Astrocyte (in vitro differentiated cells and primary cell): ENCODE results near the gene RICTOR. TPM values are rescaled to one million over a fixed set of nuclear protein-coding genes. Genes with fewer than 3 reads are reported as not detected.

Source experiments
- DNase-seq: peaks from one replicate; pipeline ENCODE4 v3.0.0-alpha.2; 2010; ENCODE audit warnings: low read depth
- FAIRE-seq: peaks from 2 replicates; lab custom pipeline; 2011; peaks lifted over from hg19 to GRCh38; lab: Jason Lieb, UNC
- H2AFZ ChIP-seq: 2 replicates; pipeline ENCODE4 v1.6.0; 2012; ENCODE audit warnings: low read depth, low read length, inconsistent platforms
- H3K27ac ChIP-seq: 2 replicates; pipeline ENCODE4 v1.5.1; 2011; ENCODE audit warnings: low read depth, low read length, inconsistent platforms
- H3K27me3 ChIP-seq: 2 replicates; pipeline ENCODE4 v1.6.0; 2011; ENCODE audit warnings: low read length, inconsistent platforms; ENCODE audit not compliant: insufficient read depth
- H3K36me3 ChIP-seq: 2 replicates; pipeline ENCODE4 v1.5.1; 2011; ENCODE audit warnings: low read length, inconsistent platforms; ENCODE audit not compliant: insufficient read depth
- H3K4me1 ChIP-seq: 2 replicates; pipeline ENCODE4 v1.5.1; 2011; ENCODE audit warnings: low read length, inconsistent platforms; ENCODE audit not compliant: insufficient read depth
- H3K4me2 ChIP-seq: 2 replicates; pipeline ENCODE4 v1.6.0; 2012; ENCODE audit warnings: low read length, inconsistent platforms
- H3K4me3 ChIP-seq: 2 replicates; pipeline ENCODE4 v1.5.1; 2011; ENCODE audit warnings: low read depth, mild to moderate bottlenecking, low read length, inconsistent platforms; ENCODE audit not compliant: insufficient read depth
- H3K79me2 ChIP-seq: 2 replicates; pipeline ENCODE4 v1.6.0; 2012; ENCODE audit warnings: mild to moderate bottlenecking, low read length, inconsistent platforms; ENCODE audit not compliant: insufficient read depth
- H3K9ac ChIP-seq: 2 replicates; pipeline ENCODE4 v1.6.0; 2012; ENCODE audit warnings: mild to moderate bottlenecking, low read length, inconsistent platforms
- H3K9me3 ChIP-seq: 2 replicates; pipeline ENCODE4 v1.5.1; 2012; ENCODE audit warnings: low read depth, mild to moderate bottlenecking, low read length, inconsistent platforms; ENCODE audit not compliant: insufficient read depth
- H4K20me1 ChIP-seq: 2 replicates; pipeline ENCODE4 v1.6.0; 2012; ENCODE audit warnings: low read length, inconsistent platforms; ENCODE audit not compliant: insufficient read depth
- H3K27ac Mint-ChIP-seq: one replicate; pipeline ENCODE4 v1.8.0; 2021; ENCODE audit warnings: mild to moderate bottlenecking, mixed read lengths; ENCODE audit not compliant: unreplicated experiment
- H3K27me3 Mint-ChIP-seq: one replicate; pipeline ENCODE4 v1.8.0; 2021; ENCODE audit warnings: low read depth, mixed read lengths; ENCODE audit not compliant: unreplicated experiment
- H3K36me3 Mint-ChIP-seq: one replicate; pipeline ENCODE4 v1.8.0; 2021; ENCODE audit warnings: low read depth, mixed read lengths; ENCODE audit not compliant: unreplicated experiment
- H3K4me1 Mint-ChIP-seq: one replicate; pipeline ENCODE4 v1.8.0; 2021; ENCODE audit warnings: low read depth, mixed read lengths; ENCODE audit not compliant: unreplicated experiment
- H3K4me3 Mint-ChIP-seq: one replicate; pipeline ENCODE4 v1.8.0; 2021; ENCODE audit warnings: mild to moderate bottlenecking, moderate library complexity, mixed read lengths; ENCODE audit not compliant: unreplicated experiment
- H3K9me3 Mint-ChIP-seq: one replicate; pipeline ENCODE4 v1.8.0; 2021; ENCODE audit warnings: mild to moderate bottlenecking, mixed read lengths; ENCODE audit not compliant: unreplicated experiment
- CTCF ChIP-seq: IDR thresholded peaks from 2 replicates; pipeline ENCODE4 v1.5.1; 2011; ENCODE audit warnings: low read depth, mild to moderate bottlenecking, inconsistent platforms, low read length, moderate library complexity; ENCODE audit not compliant: insufficient read depth
- EZH2 ChIP-seq: IDR thresholded peaks from 2 replicates; pipeline ENCODE4 v1.6.1; 2012; ENCODE audit warnings: mild to moderate bottlenecking, low read length, inconsistent platforms; ENCODE audit not compliant: insufficient read depth
- total RNA-seq: library from RNA; stranded (reverse); gene quantifications from 2 replicates; pipeline ENCODE4 v1.2.1, GENCODE V29; 2021

Gene RICTOR
- total RNA-seq, 1 donor from 2014 or later, result 43.2 TPM

GRCh38 chr5:39016587-39017275 is 57.5 kb downstream of the RICTOR start:
- Mint-ChIP-seq H3K36me3 (peaks cover 16% of the 10 kb centered on the region), H3K27ac (peak overlapping the region; percentile 99), H3K27me3 (no peaks in the 10 kb centered on the region), H3K4me3 (peak overlapping the region; percentile 10), H3K4me1 (peaks cover 49% of the 10 kb centered on the region), H3K9me3 (peaks cover 6% of the 10 kb centered on the region)
- DNase-seq (peak; percentile 15), FAIRE-seq (peak; percentile 5)
- Histone ChIP-seq H3K27me3 (no peaks in the 10 kb centered on the region), H3K27ac (peak overlapping the region; percentile 95), H2AFZ (no peak overlapping the region), H3K36me3 (no peaks in the 10 kb centered on the region), H3K9me3 (peaks cover 4% of the 10 kb centered on the region), H3K4me1 (peaks cover 33% of the 10 kb centered on the region), H3K4me2 (peak overlapping the region; percentile 55), H4K20me1 (no peaks in the 10 kb centered on the region), H3K4me3 (no peak overlapping the region), H3K79me2 (peaks cover 25% of the 10 kb centered on the region), H3K9ac (peak overlapping the region; percentile 83)
- TF ChIP-seq CTCF (no peak), EZH2 (no peak)

- peak overlapping the region; percentile 55 for H3K4me2 ChIP-seq
- H3K4me3 ChIP-seq, result peak overlapping the region; percentile 2
- FAIRE-seq, result peak; percentile 95
- H3K4me3 Mint-ChIP-seq, result peak overlapping the region; percentile 58
- H3K9me3 ChIP-seq, result peaks cover 6% of the 10 kb centered on the region
- H3K4me1 Mint-ChIP-seq, result peaks cover 42% of the 10 kb centered on the region
- no peaks in the 10 kb centered on the region for H3K36me3 ChIP-seq
- no peak for TF ChIP-seq CTCF
- TF ChIP-seq EZH2, result no peak
- peaks cover 19% of the 10 kb centered on the region for H3K79me2 ChIP-seq
- H3K27ac ChIP-seq, result peak overlapping the region; percentile 95
- H4K20me1 ChIP-seq, result no peaks in the 10 kb centered on the region
- H3K27me3 ChIP-seq, result no peaks in the 10 kb centered on the region
- H3K36me3 Mint-ChIP-seq, result peaks cover 24% of the 10 kb centered on the region
- no peaks in the 10 kb centered on the region for H3K27me3 Mint-ChIP-seq
- H3K27ac Mint-ChIP-seq, result peak overlapping the region; percentile 99
- H3K9ac ChIP-seq, result peak overlapping the region; percentile 83
- peak; percentile 81 for DNase-seq
- H2AFZ ChIP-seq, result no peak overlapping the region
- peaks cover 12% of the 10 kb centered on the region for H3K9me3 Mint-ChIP-seq
- H3K4me1 ChIP-seq, result peaks cover 33% of the 10 kb centered on the region
Observed at GRCh38 chr5:39015743-39016586, 58.2 kb downstream of the RICTOR start.
